ENCODE measurements around the gene MON1B.
"Not testable (repeated sequence)": the region's sequence is repeated elsewhere in the genome, so short reads cannot be mapped to it uniquely, and the experiment has no call there.

MON1B gene

DNA sequence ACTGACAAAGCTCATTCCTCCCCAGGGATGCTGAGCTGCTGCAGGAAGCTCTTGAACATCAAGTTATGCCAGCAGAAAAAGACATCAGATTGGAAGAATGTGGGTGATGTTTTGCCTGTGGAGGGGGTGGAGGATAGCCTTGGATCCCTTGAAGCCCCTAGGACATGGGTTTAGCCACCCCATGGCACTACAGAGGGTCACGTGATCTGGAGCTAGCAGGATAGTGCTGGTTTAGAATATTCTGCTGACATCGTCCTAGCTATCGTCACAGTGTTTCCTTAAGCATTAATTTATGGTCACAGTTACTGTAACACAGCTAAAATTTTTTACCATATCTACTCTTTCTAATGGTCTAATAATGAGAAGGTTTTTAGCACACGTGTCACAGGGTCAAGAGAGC lies 20.2 kb upstream of the MON1B start:
- DNase-seq (ENCODE audit: insufficient read length, low spot score) (no peak), FAIRE-seq (no peak)
- TF ChIP-seq SPI1 (IDR thresholded peaks at IDR 0.05; ENCODE audit: low read depth, low read length), result no peak
- TF ChIP-seq POLR2A (IDR thresholded peaks at IDR 0.05; ENCODE audit: low read depth, low read length), result no peak
- TF ChIP-seq POU2F2 (IDR thresholded peaks at IDR 0.05; ENCODE audit: low read depth, low read length), result no peak
- no peak for TF ChIP-seq PAX5 (IDR thresholded peaks at IDR 0.05; ENCODE audit: insufficient read depth, low read length, severe bottlenecking)
- TF ChIP-seq POLR2AphosphoS5 (IDR thresholded peaks at IDR 0.05; ENCODE audit: low read depth, low read length), result no peak
- TF ChIP-seq TAF1 (IDR thresholded peaks at IDR 0.05; ENCODE audit: low read depth, low read length), result no peak

DNA sequence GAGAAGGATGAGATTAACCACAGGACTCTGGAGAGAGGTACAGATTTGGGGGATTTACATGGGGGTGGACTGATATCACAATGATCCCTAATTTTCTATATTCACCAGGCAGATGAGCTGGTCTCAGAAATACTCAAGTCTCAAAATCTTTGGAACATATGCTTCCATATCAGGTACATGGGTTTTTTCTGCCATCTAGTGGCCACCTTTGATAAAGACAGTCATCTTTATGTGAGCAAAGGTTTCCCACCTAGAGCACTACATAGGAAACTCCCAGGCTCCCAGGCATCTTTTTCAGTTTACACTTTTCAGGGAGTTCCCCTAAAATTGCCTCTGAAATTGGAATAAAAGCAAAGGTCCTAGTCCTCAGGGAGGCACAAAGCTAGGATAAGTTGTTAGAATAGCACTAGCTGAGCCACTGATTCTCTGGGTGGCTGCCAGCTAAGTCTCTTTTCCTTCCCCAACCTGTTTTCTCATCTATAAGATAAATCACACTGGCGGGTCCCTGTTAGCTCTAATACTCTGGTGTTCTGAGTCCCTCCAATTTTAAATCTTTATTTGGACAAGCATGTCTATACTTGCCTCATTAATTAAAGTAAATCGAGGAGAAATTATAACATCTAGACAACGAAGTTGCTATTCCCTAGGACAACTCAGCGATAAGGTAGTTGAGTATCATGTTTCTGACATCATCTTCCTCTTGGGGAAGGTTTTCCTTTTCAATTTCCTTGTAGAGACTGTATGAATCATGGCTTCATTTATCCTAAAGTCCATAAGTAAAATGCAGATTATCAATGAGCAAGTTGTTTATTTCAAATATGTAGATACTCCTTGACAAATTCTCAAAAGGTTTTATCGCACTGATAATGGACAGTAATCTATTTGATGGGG lies 19.0 kb upstream of the MON1B start:
- FAIRE-seq, result peak; percentile 23
- no peak for DNase-seq (ENCODE audit: insufficient read length, low spot score)
- TF ChIP-seq POLR2AphosphoS5 (IDR thresholded peaks at IDR 0.05; ENCODE audit: low read depth, low read length) (no peak), POLR2A (IDR thresholded peaks at IDR 0.05; ENCODE audit: low read depth, low read length) (no peak), SPI1 (IDR thresholded peaks at IDR 0.05; ENCODE audit: low read depth, low read length) (no peak), TAF1 (IDR thresholded peaks at IDR 0.05; ENCODE audit: low read depth, low read length) (no peak), PAX5 (IDR thresholded peaks at IDR 0.05; ENCODE audit: insufficient read depth, low read length, severe bottlenecking) (no peak), POU2F2 (IDR thresholded peaks at IDR 0.05; ENCODE audit: low read depth, low read length) (no peak)

DNA sequence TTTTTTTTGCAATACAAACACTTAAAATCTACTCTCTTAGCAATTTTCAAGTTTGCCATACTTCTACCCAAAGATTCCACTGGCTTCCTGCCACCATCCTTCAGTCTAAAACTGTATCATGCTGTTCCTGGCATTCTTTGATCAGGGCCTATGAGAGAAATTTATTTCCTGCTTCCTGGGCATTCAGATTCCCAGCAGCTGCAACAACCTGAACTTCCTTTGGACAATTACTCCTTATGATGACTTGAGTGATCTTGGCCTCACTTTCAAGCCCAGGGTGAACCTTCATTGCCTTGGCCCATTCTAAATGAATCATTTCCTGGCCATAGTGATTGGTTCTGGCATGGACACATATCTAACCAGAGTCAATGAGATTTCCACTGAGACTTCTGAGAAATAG lies 18.0 kb upstream of the MON1B start:
- FAIRE-seq, result no peak

DNA sequence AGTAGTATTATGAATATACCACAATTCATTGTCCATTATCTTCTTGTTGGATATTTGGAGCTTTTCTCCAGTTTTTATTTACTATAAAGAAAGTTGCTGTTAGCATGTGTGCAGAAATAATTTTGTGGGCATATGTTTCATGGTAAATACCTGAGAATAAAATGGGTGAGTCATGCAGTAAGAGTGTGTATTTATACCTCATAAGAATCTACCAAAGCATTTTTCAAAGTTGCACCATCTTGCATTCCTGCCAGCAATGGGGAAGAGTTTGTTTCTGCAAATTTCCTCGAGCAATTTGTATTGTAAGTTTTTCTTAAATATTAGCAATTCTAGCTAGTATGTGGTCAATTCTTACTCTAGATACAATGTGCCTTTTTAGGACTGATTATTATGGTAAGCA lies 7.9 kb upstream of the MON1B start:
- TF ChIP-seq SPI1 (IDR thresholded peaks at IDR 0.05; ENCODE audit: low read depth, low read length) (no peak), POLR2A (IDR thresholded peaks at IDR 0.05; ENCODE audit: low read depth, low read length) (no peak), POLR2AphosphoS5 (IDR thresholded peaks at IDR 0.05; ENCODE audit: low read depth, low read length) (no peak), TAF1 (IDR thresholded peaks at IDR 0.05; ENCODE audit: low read depth, low read length) (no peak), POU2F2 (IDR thresholded peaks at IDR 0.05; ENCODE audit: low read depth, low read length) (no peak)
- no peak for FAIRE-seq
- no peak for DNase-seq (ENCODE audit: insufficient read length, low spot score)

More for the DNA sequence above, 18.0 kb upstream of the MON1B start:
- no peak for TF ChIP-seq SPI1 (IDR thresholded peaks at IDR 0.05; ENCODE audit: low read depth, low read length)
- no peak for TF ChIP-seq POLR2AphosphoS5 (IDR thresholded peaks at IDR 0.05; ENCODE audit: low read depth, low read length)
- no peak for TF ChIP-seq TAF1 (IDR thresholded peaks at IDR 0.05; ENCODE audit: low read depth, low read length)
- TF ChIP-seq POLR2A (IDR thresholded peaks at IDR 0.05; ENCODE audit: low read depth, low read length), result no peak
- TF ChIP-seq PAX5 (IDR thresholded peaks at IDR 0.05; ENCODE audit: insufficient read depth, low read length, severe bottlenecking), result no peak
- no peak for TF ChIP-seq POU2F2 (IDR thresholded peaks at IDR 0.05; ENCODE audit: low read depth, low read length)
- DNase-seq (ENCODE audit: insufficient read length, low spot score), result no peak

DNA sequence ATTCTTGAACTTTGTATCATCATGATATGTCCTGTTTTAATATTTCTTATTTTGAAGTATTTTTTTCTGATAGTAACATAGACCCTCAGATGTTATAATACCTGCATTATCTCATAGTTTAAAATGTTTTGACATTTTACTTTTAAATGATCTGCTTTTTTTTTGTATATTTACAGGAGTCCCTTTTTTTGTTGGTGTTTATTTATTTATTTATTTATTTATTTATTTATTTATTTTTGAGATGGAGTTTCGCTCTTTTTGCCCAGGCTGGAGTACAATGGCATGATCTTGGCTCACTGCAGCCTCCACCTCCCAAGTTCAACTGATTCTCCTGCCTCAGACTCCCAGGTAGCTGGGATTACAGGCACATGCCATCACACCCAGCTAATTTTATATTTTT lies 4.7 kb upstream of the MON1B start:
- FAIRE-seq; DNase-seq (ENCODE audit: insufficient read length, low spot score): not testable (repeated sequence)

DNA sequence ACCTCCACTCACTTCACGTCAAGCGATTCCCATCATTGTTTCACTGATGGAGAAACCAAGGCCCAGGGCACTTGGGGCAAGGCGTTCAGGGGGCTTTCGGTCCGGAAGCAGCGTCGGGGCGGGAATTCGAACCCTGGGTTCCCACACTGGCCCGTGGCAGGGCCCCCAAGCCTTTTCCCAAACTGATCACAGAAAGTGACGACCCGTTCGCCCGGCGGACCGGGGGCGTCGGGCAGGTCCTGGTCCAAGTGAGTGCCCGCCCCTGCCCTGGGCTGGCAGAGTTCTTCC lies 856 bp upstream of the MON1B start:
- DNase-seq (ENCODE audit: insufficient read length, low spot score) (no peak), FAIRE-seq (no peak)
- TF ChIP-seq TAF1 (IDR thresholded peaks at IDR 0.05; ENCODE audit: low read depth, low read length), result no peak
- TF ChIP-seq POU2F2 (IDR thresholded peaks at IDR 0.05; ENCODE audit: low read depth, low read length), result no peak
- no peak for TF ChIP-seq PAX5 (IDR thresholded peaks at IDR 0.05; ENCODE audit: insufficient read depth, low read length, severe bottlenecking)
- TF ChIP-seq POLR2AphosphoS5 (IDR thresholded peaks at IDR 0.05; ENCODE audit: low read depth, low read length), result no peak
- no peak for TF ChIP-seq POLR2A (IDR thresholded peaks at IDR 0.05; ENCODE audit: low read depth, low read length)
- TF ChIP-seq SPI1 (IDR thresholded peaks at IDR 0.05; ENCODE audit: low read depth, low read length), result no peak

DNA sequence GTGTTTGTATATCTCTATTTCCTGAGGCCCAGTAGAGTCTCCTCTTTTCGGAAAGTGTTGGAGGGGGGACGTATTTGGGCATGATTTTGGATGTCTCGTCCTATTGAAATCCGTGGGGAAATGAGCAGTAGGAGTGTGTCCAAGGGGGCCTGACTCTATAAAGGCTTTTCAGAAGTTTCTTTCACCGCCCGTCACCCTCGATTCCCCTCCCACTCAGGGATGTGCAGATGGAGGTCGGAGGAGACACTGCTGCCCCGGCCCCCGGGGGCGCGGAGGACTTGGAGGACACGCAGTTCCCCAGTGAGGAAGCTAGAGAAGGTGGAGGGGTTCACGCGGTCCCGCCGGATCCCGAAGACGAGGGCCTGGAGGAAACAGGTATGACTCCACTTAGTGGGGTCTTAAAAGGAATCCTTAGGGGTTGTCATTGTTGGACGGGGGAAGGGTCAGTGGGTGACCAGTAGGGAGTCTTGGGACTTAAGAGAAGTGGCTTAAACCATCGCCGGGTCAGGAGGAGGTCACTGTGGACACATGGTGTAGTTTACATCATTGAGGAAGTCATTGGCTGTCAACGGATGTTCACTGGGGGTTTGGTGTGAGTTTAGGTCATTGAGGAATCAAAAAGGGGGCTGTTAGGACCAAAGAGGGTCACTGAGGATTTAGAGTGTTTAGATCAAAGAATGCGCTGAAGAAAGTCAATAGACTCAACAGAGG lies 424 bp downstream of the MON1B start:
- TF ChIP-seq TAF1 (IDR thresholded peaks at IDR 0.05; ENCODE audit: low read depth, low read length), result no peak
- TF ChIP-seq SPI1 (IDR thresholded peaks at IDR 0.05; ENCODE audit: low read depth, low read length), result peak; percentile 45; the same call in 1 of the 2 replicates
- DNase-seq (ENCODE audit: insufficient read length, low spot score), result no peak
- peak; percentile 75 for FAIRE-seq

DNA sequence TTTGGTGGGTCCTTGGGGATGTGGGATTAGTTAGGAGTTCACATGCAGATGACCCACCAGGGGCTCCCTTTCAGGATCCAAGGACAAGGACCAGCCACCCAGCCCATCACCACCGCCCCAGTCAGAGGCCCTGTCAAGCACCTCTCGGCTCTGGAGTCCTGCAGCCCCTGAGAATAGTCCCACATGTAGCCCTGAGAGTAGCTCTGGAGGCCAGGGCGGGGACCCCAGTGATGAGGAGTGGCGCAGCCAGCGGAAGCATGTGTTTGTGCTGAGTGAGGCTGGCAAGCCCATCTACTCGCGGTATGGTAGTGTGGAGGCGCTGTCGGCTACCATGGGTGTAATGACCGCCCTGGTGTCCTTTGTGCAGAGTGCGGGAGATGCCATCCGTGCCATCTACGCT lies 2.4 kb downstream of the MON1B start:
- no peak for FAIRE-seq
- no peak for DNase-seq (ENCODE audit: insufficient read length, low spot score)
- no peak for TF ChIP-seq POLR2A (IDR thresholded peaks at IDR 0.05; ENCODE audit: low read depth, low read length)

DNA sequence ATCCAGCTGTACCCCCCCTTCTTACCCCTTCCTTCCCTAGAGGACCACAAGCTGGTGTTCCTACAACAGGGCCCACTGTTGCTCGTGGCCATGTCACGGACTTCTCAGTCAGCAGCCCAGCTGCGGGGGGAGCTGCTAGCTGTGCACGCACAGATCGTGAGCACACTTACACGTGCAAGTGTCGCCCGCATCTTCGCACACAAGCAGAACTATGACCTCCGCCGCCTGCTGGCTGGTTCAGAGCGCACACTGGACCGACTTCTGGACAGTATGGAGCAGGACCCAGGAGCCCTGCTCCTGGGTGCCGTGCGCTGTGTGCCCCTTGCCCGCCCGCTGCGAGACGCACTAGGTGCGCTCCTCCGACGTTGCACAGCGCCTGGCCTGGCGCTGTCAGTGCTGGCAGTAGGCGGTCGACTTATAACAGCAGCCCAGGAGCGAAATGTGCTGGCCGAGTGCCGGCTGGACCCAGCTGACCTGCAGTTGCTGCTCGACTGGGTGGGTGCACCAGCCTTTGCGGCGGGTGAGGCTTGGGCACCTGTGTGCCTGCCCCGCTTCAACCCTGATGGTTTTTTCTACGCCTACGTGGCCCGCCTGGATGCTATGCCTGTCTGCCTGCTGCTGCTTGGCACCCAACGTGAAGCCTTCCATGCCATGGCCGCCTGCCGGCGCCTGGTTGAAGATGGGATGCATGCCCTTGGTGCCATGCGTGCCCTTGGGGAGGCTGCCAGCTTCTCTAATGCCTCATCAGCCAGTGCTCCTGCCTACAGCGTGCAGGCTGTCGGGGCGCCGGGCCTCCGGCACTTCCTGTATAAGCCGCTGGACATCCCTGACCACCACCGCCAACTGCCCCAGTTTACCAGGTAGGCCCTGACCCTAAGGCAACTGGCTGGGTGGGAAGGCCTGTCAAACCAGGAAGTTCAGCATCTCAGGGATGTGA lies 3.6 kb downstream of the MON1B start:
- DNase-seq (ENCODE audit: insufficient read length, low spot score), result no peak
- TF ChIP-seq PAX5 (IDR thresholded peaks at IDR 0.05; ENCODE audit: insufficient read depth, low read length, severe bottlenecking) (no peak), SPI1 (IDR thresholded peaks at IDR 0.05; ENCODE audit: low read depth, low read length) (no peak)
- FAIRE-seq, result no peak

DNA sequence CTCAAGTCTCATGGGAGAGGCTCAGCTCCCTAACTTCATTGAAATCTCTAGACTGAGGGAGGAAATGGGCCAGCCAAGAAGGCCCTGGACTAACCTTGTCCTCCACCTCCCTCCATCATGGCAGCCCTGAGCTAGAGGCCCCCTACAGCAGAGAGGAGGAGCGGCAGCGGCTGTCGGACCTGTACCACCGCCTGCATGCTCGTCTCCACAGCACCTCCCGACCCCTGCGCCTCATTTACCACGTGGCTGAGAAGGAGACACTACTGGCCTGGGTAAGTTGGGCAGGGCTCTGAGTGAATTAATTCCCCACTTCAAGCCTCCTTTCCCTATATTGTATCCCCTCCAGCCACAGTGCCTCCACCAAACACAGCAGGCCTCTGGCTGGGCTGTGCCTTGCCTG lies 4.4 kb downstream of the MON1B start:
- FAIRE-seq, result no peak
- no peak for TF ChIP-seq TAF1 (IDR thresholded peaks at IDR 0.05; ENCODE audit: low read depth, low read length)
- no peak for TF ChIP-seq PAX5 (IDR thresholded peaks at IDR 0.05; ENCODE audit: insufficient read depth, low read length, severe bottlenecking)
- TF ChIP-seq SPI1 (IDR thresholded peaks at IDR 0.05; ENCODE audit: low read depth, low read length), result no peak
- DNase-seq (ENCODE audit: insufficient read length, low spot score), result no peak
